Measurements from ENCODE around the gene IFFO2.

IFFO2 gene

DNA sequence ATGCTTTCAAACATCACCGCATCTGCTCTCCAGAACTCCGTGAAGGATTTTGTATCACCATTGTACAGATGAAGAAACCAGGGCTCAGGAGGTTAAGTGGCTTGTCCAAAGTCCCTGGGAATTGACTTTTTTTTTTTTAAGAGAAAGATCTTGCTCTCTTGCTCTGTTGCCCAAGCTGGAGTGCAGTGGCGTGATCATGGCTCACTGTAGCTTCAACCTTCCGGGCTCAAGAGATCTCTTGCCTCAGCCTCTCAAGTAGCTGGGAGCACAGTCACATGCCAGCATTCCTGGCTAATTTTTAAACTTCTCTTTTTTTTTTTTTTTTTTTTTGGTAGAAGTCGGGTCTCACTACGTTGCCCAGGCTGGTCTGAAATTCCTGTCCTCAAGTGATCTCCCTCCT lies 90.2 kb downstream of the IFFO2 start:
- H3K27me3 ChIP-seq, result peaks cover 0 to 25% of the 10 kb centered on the region in 2 donors
- H3K27ac ChIP-seq, result no peak overlapping the region
- H3K4me1 ChIP-seq, result no peaks in the 10 kb centered on the region
- intact Hi-C loops (cut with DNase I; ENCODE audit: low total_unique reads), result no loop called here
- H3K9me3 ChIP-seq, result no peaks in the 10 kb centered on the region
- H3K36me3 ChIP-seq, result peaks cover 0 to under 1% (median 0%) of the 10 kb centered on the region in 3 donors
- TF ChIP-seq, protein P1, sequence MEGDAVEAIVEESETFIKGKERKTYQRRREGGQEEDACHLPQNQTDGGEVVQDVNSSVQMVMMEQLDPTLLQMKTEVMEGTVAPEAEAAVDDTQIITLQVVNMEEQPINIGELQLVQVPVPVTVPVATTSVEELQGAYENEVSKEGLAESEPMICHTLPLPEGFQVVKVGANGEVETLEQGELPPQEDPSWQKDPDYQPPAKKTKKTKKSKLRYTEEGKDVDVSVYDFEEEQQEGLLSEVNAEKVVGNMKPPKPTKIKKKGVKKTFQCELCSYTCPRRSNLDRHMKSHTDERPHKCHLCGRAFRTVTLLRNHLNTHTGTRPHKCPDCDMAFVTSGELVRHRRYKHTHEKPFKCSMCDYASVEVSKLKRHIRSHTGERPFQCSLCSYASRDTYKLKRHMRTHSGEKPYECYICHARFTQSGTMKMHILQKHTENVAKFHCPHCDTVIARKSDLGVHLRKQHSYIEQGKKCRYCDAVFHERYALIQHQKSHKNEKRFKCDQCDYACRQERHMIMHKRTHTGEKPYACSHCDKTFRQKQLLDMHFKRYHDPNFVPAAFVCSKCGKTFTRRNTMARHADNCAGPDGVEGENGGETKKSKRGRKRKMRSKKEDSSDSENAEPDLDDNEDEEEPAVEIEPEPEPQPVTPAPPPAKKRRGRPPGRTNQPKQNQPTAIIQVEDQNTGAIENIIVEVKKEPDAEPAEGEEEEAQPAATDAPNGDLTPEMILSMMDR (IDR thresholded peaks at IDR 0.05), result no peak
- H3K4me3 ChIP-seq, result no peak overlapping the region
- no peak for DNase-seq

DNA sequence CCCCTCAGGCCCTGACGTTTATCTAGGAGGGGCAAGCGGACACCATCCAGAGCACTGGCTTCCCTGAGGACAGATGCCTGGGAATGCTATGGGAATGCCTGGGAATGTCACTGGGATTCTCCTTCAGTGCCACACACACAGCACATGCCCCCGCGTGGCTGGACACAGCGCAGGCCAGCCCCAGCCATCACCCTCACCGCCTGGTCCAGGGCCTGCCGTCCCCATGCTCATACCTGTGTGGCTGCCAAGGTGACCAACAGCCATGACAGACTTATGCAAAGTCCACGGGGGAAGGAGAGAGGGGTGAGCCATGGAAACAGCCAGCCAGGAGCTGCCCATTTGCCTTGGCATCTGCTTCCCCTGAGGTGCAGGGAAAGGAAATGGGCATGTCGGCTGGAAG lies 91.3 kb downstream of the IFFO2 start:
- H3K4me3 ChIP-seq, result no peak overlapping the region
- TF ChIP-seq, protein P1 (IDR thresholded peaks at IDR 0.05), result no peak
- H3K4me1 ChIP-seq, result no peaks in the 10 kb centered on the region
- H3K36me3 ChIP-seq, result no peaks in the 10 kb centered on the region
- no peaks in the 10 kb centered on the region for H3K9me3 ChIP-seq
- peaks cover 0 to 25% of the 10 kb centered on the region in 2 donors for H3K27me3 ChIP-seq
- no peak for DNase-seq
- intact Hi-C loops (cut with DNase I; ENCODE audit: low total_unique reads), result no loop called here
- no peak overlapping the region for H3K27ac ChIP-seq

DNA sequence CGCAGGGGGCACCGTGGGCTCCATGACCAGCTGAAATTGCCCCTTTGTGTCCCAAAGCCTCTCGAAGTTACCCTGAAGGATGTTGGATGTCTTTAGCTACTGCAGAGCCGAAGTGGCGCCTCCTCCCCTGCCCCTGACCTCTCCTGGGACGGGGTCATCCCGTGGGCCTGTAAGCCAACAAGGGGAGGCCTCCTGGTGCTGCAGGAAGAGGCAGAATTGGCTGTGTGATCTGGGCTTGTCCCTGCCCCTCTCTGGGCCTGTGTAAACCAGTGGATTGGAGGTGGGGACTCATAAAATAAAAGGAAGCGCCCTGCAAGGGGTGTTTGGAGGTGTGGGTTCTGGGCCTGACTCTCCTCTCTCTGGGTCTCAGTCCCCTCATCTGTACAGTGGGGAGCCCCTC lies 94.9 kb downstream of the IFFO2 start:
- TF ChIP-seq, protein P1 (IDR thresholded peaks at IDR 0.05), result no peak
- Histone ChIP-seq H3K9me3 (no peaks in the 10 kb centered on the region), H3K4me1 (no peaks in the 10 kb centered on the region), H3K27me3 (peaks cover 0 to 31% of the 10 kb centered on the region in 2 donors), H3K27ac (no peak overlapping the region), H3K36me3 (no peaks in the 10 kb centered on the region), H3K4me3 (no peak overlapping the region)
- no peak for DNase-seq
- intact Hi-C loops (cut with DNase I; ENCODE audit: low total_unique reads), result no loop called here

DNA sequence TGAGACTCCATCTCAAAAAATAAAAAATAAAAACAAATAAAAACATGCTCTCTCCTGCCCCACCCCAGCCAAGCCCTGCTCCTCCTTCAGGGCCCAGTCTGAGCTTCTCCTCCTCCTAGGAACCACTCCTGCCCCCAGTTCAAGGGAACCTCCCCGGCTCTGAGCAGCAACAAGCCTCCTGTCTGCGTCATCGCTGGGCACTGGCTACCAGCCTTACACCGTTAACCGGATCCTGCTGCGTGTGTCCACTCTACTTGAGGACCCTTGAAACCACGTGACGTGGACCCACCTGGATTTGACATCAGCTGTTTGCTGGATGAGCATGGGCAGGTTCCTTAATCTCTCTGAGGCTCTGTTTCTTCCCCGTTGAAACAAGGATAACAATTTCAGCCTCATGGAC lies 95.4 kb downstream of the IFFO2 start:
- no peak for DNase-seq
- H3K4me1 ChIP-seq, result no peaks in the 10 kb centered on the region
- intact Hi-C loops (cut with DNase I; ENCODE audit: low total_unique reads), result no loop called here
- peaks cover 0 to 31% of the 10 kb centered on the region in 2 donors for H3K27me3 ChIP-seq
- H3K9me3 ChIP-seq, result no peaks in the 10 kb centered on the region
- TF ChIP-seq, protein P1 (IDR thresholded peaks at IDR 0.05), result no peak
- no peak overlapping the region for H3K27ac ChIP-seq
- H3K36me3 ChIP-seq, result no peaks in the 10 kb centered on the region
- no peak overlapping the region for H3K4me3 ChIP-seq

DNA sequence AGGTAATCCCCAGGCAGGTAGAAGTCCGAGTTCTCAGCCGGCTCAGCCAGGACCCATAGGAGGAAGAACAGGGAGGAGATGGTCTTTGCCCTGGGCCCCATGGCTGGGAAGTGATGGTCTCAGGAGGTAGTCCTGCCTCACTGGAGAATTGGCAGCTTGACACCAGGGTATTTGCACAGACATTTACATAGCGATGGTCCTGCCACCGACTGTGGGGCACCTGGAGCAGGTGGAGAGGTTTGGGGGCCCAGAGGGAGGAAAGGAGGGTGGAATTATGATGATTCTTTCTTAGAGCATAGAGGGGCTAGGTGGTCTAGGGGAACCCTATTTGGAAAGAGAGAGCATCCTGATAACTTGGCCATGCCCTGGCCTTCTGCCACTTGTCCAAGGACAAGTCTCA lies 96.9 kb downstream of the IFFO2 start, which contains the start of gene TAS1R2:
Gene TAS1R2, minus strand, starts transcription at position 101 of the 400 bp plus-strand sequence. Its CDS starts 0 bp downstream, at position 101.
- Histone ChIP-seq H3K36me3 (no peaks in the 10 kb centered on the region), H3K27ac (no peak within 1 kb of the TSS), H3K27me3 (peaks cover 0 to 24% of the 10 kb centered on the region in 2 donors), H3K4me3 (no peak within 1 kb of the TSS), H3K9me3 (no peaks in the 10 kb centered on the region), H3K4me1 (no peaks in the 10 kb centered on the region)
- no peak for DNase-seq
- TF ChIP-seq, protein P1 (IDR thresholded peaks at IDR 0.05), result no peak
- intact Hi-C loops (cut with DNase I; ENCODE audit: low total_unique reads), result no loop called here
